ENCODE measurements around the gene MCM5. TPM values are rescaled to one million over a fixed set of nuclear protein-coding genes. Genes with fewer than 3 reads are reported as not detected.
A peak's percentile ranks its signal among the peaks of the same experiment; 100 is the strongest.

MCM5 gene
- total RNA-seq, 4 donors from 2014 or later = 11.6 to 26.6 (median 13.3) TPM

GRCh38 chr22:35397095-35397904, 2.6 kb upstream of the MCM5 start:
- in situ Hi-C loops (cut with MboI; ENCODE audit: low pct_ligation_motif_present in 1 of 4, low pct_unique_long_range_greater_than_20kb in 1 of 4, low sequenced_read_pairs in 3 of 4) = no loop called here
- DNase-seq = no peak
- H3K36me3 ChIP-seq = no peaks in the 10 kb centered on the region

DNA sequence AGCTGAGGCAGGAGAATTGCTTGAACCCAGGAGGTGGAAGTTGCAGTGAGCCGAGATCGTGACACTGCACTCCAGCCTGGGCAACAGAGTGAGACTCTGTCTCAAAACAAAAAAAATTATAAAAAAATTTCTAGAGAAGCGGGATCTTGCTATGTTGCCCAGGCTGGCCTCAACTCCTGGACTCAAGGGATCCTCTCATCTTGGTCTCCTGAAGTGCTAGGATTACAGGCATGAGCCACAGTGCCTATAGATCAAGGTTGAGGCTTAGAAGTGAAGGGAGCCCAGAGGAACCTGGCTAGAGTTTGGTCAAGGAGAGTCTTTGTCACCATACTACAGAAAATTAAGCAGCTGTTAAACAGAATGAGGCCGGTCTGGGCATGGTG, 1.4 kb upstream of the MCM5 start:
- Histone ChIP-seq H3K9me3 (no peaks in the 10 kb centered on the region), H3K27me3 (no peaks in the 10 kb centered on the region), H3K27ac (no peak overlapping the region), H3K4me3 (no peak overlapping the region), H3K4me1 (peaks cover 7 to 31% (median 12%) of the 10 kb centered on the region in 4 donors), H3K36me3 (no peaks in the 10 kb centered on the region)
- in situ Hi-C loops (cut with MboI; ENCODE audit: low pct_ligation_motif_present in 1 of 4, low pct_unique_long_range_greater_than_20kb in 1 of 4, low sequenced_read_pairs in 3 of 4) (no loop called here), intact Hi-C loops (cut with DNase I; ENCODE audit: low total_unique reads) (no loop called here)
- no peak for DNase-seq
- 99% methylated on average over 4 of the region's 4 CpGs; no CpG with 5 or more reads in 1 of the 2 donors for WGBS, 2 donors (ENCODE audit: low coverage in 1 of 2)
- no peak for TF ChIP-seq POLR2A (IDR thresholded peaks at IDR 0.05)
- TF ChIP-seq, protein P1, sequence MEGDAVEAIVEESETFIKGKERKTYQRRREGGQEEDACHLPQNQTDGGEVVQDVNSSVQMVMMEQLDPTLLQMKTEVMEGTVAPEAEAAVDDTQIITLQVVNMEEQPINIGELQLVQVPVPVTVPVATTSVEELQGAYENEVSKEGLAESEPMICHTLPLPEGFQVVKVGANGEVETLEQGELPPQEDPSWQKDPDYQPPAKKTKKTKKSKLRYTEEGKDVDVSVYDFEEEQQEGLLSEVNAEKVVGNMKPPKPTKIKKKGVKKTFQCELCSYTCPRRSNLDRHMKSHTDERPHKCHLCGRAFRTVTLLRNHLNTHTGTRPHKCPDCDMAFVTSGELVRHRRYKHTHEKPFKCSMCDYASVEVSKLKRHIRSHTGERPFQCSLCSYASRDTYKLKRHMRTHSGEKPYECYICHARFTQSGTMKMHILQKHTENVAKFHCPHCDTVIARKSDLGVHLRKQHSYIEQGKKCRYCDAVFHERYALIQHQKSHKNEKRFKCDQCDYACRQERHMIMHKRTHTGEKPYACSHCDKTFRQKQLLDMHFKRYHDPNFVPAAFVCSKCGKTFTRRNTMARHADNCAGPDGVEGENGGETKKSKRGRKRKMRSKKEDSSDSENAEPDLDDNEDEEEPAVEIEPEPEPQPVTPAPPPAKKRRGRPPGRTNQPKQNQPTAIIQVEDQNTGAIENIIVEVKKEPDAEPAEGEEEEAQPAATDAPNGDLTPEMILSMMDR (IDR thresholded peaks at IDR 0.05) = no peak
- no peak for TF ChIP-seq EP300 (IDR thresholded peaks at IDR 0.05; ENCODE audit: low read depth)
- TF ChIP-seq POLR2AphosphoS5 (IDR thresholded peaks at IDR 0.05) = no peak

More at GRCh38 chr22:35397095-35397904, 2.6 kb upstream of the MCM5 start:
- Histone ChIP-seq H3K4me1 (peaks cover 7 to 34% (median 13%) of the 10 kb centered on the region in 4 donors), H3K27me3 (no peaks in the 10 kb centered on the region), H3K4me3 (no peak overlapping the region), H3K9me3 (no peaks in the 10 kb centered on the region), H3K27ac (peak overlapping the region; percentile 11 to 30 (median 24))
- WGBS, 2 donors (ENCODE audit: low coverage in 1 of 2) = 52 to 58% methylated on average over 6 to 13 of the region's 13 CpGs
- TF ChIP-seq, protein P1 (IDR thresholded peaks at IDR 0.05) = no peak
- TF ChIP-seq POLR2A (IDR thresholded peaks at IDR 0.05) = no peak
- TF ChIP-seq POLR2AphosphoS5 (IDR thresholded peaks at IDR 0.05) = no peak
- no peak for TF ChIP-seq EP300 (IDR thresholded peaks at IDR 0.05; ENCODE audit: low read depth)
- intact Hi-C loops (cut with DNase I; ENCODE audit: low total_unique reads) = no loop called here

DNA sequence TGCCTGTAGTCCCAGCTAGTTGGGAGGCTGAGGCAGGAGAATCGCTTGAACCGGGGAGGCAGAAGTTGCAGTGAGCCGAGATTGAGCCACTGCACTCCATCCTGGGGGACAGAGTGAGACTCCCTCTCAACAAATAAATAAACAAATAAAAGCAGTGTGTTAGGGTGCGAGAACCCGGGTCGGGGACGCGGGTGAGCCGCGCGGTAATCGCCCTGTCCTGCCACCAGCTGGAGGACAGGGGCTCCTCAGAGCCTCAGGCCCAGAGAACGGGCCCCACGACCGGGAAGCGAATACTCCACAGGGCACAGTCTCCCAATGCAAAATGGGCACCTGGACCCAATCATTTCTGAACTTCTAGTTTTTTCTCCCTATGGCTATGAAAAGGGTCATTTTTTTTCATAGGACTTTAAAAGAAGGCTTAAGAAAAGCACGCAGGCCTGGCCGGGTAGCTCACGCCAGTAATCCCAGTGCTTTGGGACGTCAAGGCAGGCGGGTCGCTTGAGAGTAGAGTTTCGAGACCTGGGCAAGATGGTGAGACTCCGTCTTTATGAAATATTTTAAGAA, 744 bp upstream of the MCM5 start:
- Histone ChIP-seq H3K27ac (peak overlapping the region; percentile 70 to 80 (median 78)), H3K36me3 (no peaks in the 10 kb centered on the region), H3K4me3 (peak overlapping the region; percentile 17 to 99 (median 74)), H3K4me1 (peaks cover 7 to 27% (median 12%) of the 10 kb centered on the region in 4 donors), H3K27me3 (no peaks in the 10 kb centered on the region), H3K9me3 (no peaks in the 10 kb centered on the region)
- intact Hi-C loops (cut with DNase I; ENCODE audit: low total_unique reads) = no loop called here
- in situ Hi-C loops (cut with MboI; ENCODE audit: low pct_ligation_motif_present in 1 of 4, low pct_unique_long_range_greater_than_20kb in 1 of 4, low sequenced_read_pairs in 3 of 4) = no loop called here
- 75 to 78% methylated on average over 8 to 24 of the region's 24 CpGs for WGBS, 2 donors (ENCODE audit: low coverage in 1 of 2)
- TF ChIP-seq EP300 (IDR thresholded peaks at IDR 0.05; ENCODE audit: low read depth) (no peak), POLR2A (IDR thresholded peaks at IDR 0.05) (no peak), POLR2AphosphoS5 (IDR thresholded peaks at IDR 0.05) (no peak)
- TF ChIP-seq, protein P1 (IDR thresholded peaks at IDR 0.05) = no peak
- no peak for DNase-seq

DNA sequence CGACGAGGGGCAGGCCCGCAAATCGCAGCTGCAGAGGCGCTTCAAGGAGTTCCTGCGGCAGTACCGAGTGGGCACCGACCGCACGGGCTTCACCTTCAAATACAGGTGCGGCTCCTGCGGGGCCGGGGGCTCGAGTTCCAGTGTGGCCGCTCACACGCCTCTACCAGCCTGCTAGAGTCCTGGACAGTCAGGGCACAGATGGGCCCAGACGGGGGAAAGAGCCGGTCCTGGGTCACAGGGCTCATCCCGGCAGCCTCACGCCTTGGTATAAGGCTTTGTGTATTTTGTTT, 506 bp downstream of the MCM5 start:
- Histone ChIP-seq H3K4me1 (peaks cover 7 to 27% (median 12%) of the 10 kb centered on the region in 4 donors), H3K27me3 (no peaks in the 10 kb centered on the region), H3K9me3 (no peaks in the 10 kb centered on the region), H3K4me3 (peak overlapping the region; percentile 65 to 99 (median 74)), H3K36me3 (no peaks in the 10 kb centered on the region), H3K27ac (peak overlapping the region; percentile 53 to 80 (median 74))
- intact Hi-C loops (cut with DNase I; ENCODE audit: low total_unique reads) = no loop called here
- no peak for DNase-seq
- in situ Hi-C loops (cut with MboI; ENCODE audit: low pct_ligation_motif_present in 1 of 4, low pct_unique_long_range_greater_than_20kb in 1 of 4, low sequenced_read_pairs in 3 of 4) = loop anchor here in 2 of 4 donors (10.0 to 25.0 kb wide), 3 partner anchors 46 to 712 kb away; no protein-coding TSS in a partner anchor
- 0% methylated on average over 20 of the region's 20 CpGs; no CpG with 5 or more reads in 1 of the 2 donors for WGBS, 2 donors (ENCODE audit: low coverage in 1 of 2)
- TF ChIP-seq, protein P1 (IDR thresholded peaks at IDR 0.05) = no peak
- TF ChIP-seq POLR2AphosphoS5 (IDR thresholded peaks at IDR 0.05) (no peak), EP300 (IDR thresholded peaks at IDR 0.05; ENCODE audit: low read depth) (no peak), POLR2A (IDR thresholded peaks at IDR 0.05) (no peak)

Measured in transverse colon (tissue), 4 donors.